Measurements from ENCODE around the gene TWNK.

DNA sequence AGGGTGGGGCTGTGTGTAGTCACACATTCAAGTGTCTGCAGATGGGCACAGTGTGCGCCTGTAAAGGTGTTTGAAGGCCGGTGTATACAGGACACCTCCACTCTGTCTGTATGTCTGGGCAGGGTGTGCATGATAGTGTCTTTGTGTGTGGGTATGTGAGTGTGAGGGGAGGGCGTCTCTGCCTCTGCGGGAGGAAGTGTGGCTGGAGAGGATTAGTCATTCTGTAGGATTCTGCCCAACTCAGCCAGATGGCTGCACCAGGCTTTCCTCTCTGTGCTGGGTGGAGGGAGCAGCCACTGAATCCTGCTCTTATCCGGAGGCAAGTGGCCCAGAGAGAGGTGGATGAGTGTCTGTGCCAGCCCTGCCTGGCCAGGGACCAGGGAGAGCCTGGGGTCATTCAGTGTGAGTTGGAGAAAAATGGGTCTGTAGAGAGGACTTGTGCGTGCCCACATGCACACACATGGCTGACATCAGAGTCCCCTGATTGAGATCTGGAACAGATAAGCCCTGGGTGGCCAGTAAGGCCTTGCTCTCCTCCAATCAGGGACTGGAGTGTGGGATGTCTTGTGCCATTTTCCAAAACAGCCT is 45.4 kb downstream of the TWNK start:
- TF ChIP-seq, protein P1, sequence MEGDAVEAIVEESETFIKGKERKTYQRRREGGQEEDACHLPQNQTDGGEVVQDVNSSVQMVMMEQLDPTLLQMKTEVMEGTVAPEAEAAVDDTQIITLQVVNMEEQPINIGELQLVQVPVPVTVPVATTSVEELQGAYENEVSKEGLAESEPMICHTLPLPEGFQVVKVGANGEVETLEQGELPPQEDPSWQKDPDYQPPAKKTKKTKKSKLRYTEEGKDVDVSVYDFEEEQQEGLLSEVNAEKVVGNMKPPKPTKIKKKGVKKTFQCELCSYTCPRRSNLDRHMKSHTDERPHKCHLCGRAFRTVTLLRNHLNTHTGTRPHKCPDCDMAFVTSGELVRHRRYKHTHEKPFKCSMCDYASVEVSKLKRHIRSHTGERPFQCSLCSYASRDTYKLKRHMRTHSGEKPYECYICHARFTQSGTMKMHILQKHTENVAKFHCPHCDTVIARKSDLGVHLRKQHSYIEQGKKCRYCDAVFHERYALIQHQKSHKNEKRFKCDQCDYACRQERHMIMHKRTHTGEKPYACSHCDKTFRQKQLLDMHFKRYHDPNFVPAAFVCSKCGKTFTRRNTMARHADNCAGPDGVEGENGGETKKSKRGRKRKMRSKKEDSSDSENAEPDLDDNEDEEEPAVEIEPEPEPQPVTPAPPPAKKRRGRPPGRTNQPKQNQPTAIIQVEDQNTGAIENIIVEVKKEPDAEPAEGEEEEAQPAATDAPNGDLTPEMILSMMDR (IDR thresholded peaks at IDR 0.05; ENCODE audit: low read depth, low read length) = no peak
- no peak for TF ChIP-seq POLR2A (IDR thresholded peaks at IDR 0.05; ENCODE audit: extremely low read depth, insufficient read length)
- TF ChIP-seq, protein P2, sequence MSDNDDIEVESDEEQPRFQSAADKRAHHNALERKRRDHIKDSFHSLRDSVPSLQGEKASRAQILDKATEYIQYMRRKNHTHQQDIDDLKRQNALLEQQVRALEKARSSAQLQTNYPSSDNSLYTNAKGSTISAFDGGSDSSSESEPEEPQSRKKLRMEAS (IDR thresholded peaks at IDR 0.05; ENCODE audit: low read depth, low read length) = no peak; the same call in none of the 2 replicates
- no peak; the same call in none of the 2 replicates for TF ChIP-seq MYC (IDR thresholded peaks at IDR 0.05; ENCODE audit: low read depth, low read length)
